NCI-H526 treated with DMSO at 0.1 percent for 48 hours (cell line): ENCODE data around the gene WIPI1.
A peak's percentile ranks its signal among the peaks of the same experiment; 100 is the strongest.
"Not testable (repeated sequence)": the region's sequence is repeated elsewhere in the genome, so short reads cannot be mapped to it uniquely, and the experiment has no call there.

Source experiments
- DNase-seq: peaks from one replicate; lab custom pipeline; 2025; lab: John Stamatoyannopoulos, UW

Gene WIPI1

DNA sequence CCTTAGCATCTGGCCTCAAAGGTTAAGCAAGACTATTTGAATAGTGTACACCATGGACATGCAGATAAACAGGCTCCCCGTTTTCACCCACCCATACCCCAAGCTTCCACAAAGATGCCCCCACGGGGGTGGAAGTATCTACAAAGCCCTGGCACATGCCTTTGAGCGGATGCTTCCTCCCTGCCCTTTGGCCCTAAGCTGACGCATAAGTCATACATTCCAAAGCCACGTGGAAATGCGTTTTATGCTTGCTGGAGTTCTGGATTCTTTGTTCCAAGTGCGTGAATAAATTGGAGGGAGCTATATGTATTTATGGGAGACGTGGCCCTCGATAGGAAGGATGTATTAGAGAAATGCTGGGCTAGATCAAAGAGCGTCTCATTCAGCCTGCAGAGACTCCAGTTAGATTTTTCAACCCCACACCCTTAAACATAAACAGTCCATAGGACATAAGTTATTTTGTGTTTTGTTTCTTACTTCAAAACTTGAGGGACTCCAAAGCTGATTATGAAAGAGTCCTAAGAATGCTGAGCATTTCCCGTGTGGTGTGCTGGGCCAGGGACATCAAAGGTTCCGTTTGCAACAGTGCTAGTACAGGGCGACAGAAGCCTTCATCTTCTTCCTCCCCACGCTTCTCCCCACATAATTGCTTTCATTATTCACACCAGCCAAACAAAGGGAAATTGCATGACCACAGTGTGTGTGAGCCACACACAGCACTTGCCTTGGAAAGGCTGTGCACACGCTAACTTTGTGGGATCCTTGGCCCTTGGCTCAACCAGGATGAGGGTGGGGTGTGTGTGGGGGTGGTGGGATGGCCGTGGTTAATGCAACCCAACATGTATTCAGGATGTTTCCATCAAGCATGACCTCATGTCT, 73.6 kb downstream of the WIPI1 start:
- no peak for DNase-seq

DNA sequence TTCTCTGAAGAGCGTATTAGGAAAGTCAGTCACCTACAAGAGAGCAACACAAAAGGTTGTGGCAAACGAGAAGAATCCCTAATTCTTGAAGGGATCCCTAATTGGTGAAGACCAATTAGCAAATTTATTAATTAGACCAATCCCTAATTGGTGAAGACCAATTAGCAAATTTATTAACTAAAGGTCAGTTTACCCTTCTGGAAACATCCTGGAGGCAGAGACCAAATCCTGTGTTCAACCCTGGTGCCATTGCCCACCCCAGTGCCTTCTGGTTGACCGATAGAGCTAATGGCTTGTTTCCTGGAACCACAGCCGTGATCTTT, 74.2 kb downstream of the WIPI1 start:
- no peak for DNase-seq

DNA sequence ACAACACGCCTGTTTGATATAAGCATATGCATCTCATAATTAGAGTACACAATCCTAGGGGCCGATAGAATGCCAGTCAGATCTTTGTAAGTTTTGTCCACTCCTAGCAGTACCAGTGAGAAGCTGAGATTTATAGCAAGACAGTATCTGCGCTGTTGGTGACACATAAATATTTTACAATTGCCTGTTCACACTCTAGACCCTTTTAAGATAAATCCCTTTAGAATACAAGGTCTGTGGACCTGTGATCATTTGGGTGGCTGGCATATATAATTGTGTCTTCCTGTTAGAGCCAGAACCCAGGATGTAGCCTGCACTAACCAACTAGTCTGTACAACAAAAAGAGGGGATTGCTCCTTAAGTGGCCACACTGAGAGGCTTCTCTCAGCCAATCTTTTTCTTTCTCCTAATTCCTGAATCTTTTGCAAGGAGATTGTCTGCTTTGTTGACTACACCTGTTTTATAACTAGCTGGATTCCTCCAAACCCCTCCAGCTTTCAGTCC, 74.7 kb downstream of the WIPI1 start:
- DNase-seq, result no peak

DNA sequence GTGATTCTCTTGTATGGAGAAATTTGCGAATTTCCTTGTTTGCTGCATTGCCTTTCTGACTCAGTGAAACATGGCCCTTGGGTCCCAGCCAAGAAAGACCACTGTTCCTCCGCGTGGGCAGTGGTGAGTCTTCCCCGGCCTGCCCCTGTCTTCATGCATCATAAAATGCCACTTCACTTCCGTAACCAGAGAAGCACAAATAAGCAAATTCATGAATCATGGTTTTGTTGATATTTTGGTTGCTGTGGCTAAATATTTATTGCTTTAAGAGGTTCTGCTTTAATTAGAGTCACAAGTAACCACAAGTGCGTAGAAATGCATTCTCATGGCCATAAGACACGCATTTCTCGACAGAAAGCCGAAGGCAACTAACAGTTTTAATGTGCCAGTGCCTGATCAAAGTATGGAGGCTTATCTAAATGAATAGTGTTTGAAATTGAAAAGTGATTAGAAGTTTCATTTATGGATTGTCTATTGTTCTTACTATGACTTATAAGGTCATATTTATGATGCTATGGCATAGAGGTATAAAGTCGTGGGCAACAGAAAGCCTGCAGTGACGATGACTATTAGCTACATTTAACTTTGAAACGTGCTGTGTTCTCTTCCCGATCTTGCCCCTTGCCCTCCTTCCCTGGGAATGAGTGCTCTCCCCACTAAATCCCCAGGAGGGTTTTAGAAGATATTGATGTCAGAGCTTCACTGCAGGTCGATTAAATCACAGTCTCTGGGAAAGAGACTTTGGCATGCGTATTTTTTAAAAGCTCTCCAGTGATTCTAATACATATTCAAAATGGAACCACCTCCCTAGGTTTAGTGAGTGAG, 76.0 kb downstream of the WIPI1 start:
- DNase-seq, result no peak

DNA sequence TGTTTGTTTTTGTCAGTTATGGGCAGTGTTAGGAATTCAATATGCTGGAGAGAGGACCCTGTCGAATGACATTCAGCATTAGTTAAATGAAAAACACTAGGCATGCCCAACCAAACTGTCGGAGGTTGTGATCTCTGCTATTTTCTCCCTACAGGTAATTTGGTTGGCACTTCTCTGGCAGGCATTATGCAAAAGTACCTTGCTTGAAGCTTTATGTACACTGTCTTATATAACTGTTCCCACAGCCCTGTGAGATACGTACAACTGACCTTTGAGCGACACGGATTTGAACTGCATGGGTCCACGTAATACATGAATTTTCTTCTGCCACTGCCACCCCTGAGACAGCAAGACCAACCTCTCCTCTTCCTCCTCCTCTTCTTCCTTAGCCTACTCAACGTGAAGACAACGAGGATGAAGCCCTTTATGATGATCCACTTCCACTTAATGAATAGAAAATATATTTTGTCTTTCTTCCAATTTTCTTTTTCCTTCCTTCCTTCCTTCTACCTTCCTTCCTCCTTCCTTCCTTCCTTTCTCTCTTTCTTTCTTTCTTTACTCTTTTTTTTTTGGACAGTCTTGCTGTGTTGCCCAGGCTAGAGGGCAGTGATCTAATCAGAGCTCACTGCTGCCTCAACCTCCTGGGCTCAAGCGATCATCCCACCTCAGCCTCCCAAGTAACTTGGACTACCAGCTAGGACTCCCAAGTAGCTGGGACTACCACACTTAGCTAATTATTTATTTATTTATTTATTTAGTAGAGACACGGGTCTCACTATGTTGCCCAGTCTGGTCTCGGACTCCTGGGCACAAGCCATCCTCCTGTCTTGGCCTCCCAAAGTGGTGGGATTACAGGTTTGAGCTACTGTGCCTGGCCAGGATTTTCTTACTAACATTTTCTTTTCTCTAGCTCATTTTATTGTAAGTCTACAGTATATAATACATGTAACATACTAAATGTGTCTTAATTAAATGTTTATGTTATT, 77.3 kb downstream of the WIPI1 start:
- DNase-seq, result peak; percentile 65

DNA sequence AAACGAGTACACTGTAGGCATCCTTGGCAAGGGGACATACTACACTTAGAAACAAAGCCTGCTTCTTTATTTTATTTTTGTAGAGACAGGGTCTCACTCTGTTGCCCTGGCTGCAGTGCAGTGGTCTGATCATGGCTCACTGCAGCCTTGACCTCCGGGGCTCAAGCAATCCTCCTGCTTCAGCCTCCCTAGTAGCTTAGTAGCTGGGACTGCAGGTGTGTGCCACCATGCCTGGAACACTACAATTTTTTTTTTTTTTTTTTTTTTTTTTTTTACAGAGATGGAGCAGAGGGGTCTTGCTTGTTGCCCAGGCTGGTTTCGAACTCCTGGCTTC, 78.2 kb downstream of the WIPI1 start:
- no peak for DNase-seq

DNA sequence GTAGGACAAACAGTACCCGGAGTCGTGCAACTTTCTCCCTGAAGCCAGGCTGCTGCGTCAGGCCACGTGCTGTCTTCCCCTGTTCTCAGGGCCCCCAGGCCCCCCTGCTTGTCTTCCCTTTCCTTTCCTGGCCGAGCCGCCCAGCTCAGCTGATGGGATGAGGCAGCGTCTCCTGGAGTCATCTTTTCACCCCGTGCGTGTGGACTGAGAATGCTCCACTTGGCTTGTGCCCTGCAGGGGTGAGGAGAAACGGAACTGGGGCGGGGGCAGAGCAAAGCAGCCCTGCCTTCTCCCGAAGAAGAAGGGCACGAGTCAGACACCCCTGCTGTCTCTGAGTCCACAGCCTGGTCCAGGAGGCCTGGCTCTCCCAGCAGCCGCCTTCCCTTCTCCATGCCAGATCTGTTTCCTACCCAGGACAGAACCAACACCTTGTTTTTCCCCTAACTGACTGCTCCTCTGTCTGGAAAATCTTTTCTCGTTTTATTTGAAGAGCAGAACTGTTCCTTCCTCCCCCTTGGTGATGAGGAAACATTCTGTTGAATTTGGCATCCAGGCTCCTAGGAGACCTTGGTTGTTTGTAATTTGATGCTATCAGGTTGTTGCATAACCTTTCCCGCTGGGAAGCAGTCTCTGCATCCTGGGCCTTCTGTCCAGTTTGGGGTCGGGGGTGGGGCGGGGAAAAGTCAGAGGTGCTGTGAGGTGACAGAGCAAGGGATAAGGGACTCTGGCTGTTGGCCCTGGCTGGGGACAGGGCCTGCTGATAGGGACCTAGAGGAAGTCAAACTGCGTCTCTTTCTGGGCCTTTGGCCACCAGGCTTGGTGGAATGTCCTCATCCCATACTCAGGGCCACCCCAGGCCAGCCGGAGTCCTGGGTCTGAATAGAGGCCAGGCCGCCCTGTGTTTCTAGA, 78.8 kb downstream of the WIPI1 start:
- DNase-seq, result no peak

DNA sequence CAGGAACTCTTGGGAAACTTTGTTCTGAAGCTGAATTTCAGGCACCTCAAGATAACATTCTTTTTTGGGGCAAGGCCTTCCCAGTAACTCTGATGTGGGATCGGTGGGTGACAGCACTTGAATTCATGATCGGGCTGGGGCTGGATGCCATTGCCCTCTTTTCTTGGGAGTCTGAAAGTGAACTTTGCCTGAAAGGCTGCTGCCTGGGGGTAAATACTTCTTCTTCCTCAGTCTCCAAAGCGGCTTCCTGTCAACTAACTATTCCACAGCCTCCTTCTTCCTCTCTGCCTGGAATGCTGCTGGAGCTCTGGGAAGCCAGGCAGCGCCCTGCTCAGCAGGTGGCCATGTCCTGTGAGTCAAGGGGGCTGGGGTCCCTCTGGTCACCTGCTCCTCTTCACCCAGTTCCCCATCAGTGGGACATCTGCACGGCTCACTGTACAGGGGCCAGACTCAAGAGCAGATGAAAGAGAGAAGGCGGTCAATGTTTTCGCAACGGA, 79.5 kb downstream of the WIPI1 start:
- no peak for DNase-seq

DNA sequence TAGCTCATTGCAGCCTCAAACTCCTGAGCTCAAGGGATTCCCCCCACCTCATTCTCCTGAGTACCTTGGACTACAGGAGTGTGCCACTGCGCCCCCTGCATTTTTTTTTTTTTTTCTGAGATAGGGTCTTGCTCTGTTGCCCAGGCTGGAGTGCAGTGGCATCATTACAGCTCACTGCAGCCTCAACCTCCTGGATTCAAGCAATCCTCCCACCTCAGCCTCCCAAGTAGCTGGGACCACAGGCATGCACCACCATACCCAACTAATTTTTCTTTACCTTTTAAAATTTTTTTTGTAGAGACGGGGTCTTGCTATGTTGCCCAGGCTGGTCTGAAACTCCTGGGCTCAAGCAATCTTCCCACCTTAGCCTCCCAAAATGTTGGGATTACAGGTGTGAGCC, 81.1 kb downstream of the WIPI1 start:
- DNase-seq, result not testable (repeated sequence)

DNA sequence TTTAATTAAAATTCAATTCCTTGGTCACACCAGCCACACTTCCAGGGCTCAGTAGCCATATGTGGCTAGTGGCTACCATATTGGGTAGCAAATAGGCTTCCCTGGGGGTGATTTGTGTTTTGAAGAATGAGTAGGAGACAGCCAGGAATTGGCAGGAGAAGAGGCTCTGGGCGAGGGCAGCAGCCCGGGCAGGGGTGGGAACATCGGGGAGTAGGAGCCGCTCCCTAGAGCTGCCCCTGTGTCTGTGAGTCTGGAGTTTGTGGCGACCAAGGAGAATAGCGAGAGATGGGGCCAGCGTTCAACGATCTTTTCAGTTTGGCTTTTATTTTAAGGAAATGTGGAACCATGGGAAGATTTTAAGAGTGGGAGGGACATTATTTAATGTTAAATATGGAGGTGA, 81.7 kb downstream of the WIPI1 start:
- no peak for DNase-seq
